Astrocyte (in vitro differentiated cells and primary cell): ENCODE results near the gene TMEM41B.

ENCODE experiments used
- CTCF ChIP-seq: IDR thresholded peaks from 2 replicates; pipeline ENCODE4 v1.5.1; 2011; ENCODE audit warnings: low read depth, mild to moderate bottlenecking, inconsistent platforms, low read length, moderate library complexity; ENCODE audit not compliant: insufficient read depth
- EZH2 ChIP-seq: IDR thresholded peaks from 2 replicates; pipeline ENCODE4 v1.6.1; 2012; ENCODE audit warnings: mild to moderate bottlenecking, low read length, inconsistent platforms; ENCODE audit not compliant: insufficient read depth

- TF ChIP-seq CTCF = no peak
- no peak for TF ChIP-seq EZH2
Observed at GRCh38 chr11:9332655-9333054, 18.3 kb upstream of the TMEM41B start.
